Measurements from ENCODE around the gene GALNT9. TPM values are rescaled to one million over a fixed set of nuclear protein-coding genes. Genes with fewer than 3 reads are reported as not detected.

GALNT9 gene
- total RNA-seq, 1 donor from 2014 or later, result 2.1 TPM

- no peaks in the 10 kb centered on the region for H3K4me1 ChIP-seq (ENCODE audit: insufficient read depth, low read length)
- no peaks in the 10 kb centered on the region for H3K27me3 ChIP-seq (ENCODE audit: insufficient read depth, low read length)
- H3K4me3 Mint-ChIP-seq (ENCODE audit: unreplicated experiment), result no peak overlapping the region
- no peaks in the 10 kb centered on the region for H4K20me1 ChIP-seq (ENCODE audit: insufficient read depth, low read length)
- H3K36me3 ChIP-seq (ENCODE audit: insufficient read depth, low read length), result no peaks in the 10 kb centered on the region
- peaks cover 6% of the 10 kb centered on the region for H3K9me3 ChIP-seq (ENCODE audit: insufficient read depth, low read depth, low read length)
- H3K27ac ChIP-seq (ENCODE audit: low read depth, low read length), result no peak overlapping the region
- H3K79me2 ChIP-seq (ENCODE audit: insufficient read depth, low read length), result no peaks in the 10 kb centered on the region
- no peak overlapping the region for H2AFZ ChIP-seq (ENCODE audit: low read depth, low read length)
- peaks cover 14% of the 10 kb centered on the region for H3K9me3 Mint-ChIP-seq (ENCODE audit: unreplicated experiment)
- no peak for DNase-seq (ENCODE audit: low read depth)
- no peak for FAIRE-seq
- no peak overlapping the region for H3K4me3 ChIP-seq (ENCODE audit: insufficient read depth, low read depth, low read length)
- H3K4me1 Mint-ChIP-seq (ENCODE audit: low read depth, unreplicated experiment), result no peaks in the 10 kb centered on the region
- no peak overlapping the region for H3K9ac ChIP-seq (ENCODE audit: low read length)
- no peak overlapping the region for H3K4me2 ChIP-seq (ENCODE audit: low read length)
- H3K27me3 Mint-ChIP-seq (ENCODE audit: low read depth, unreplicated experiment), result peaks cover 36% of the 10 kb centered on the region
- peaks cover 3% of the 10 kb centered on the region for H3K36me3 Mint-ChIP-seq (ENCODE audit: low read depth, unreplicated experiment)
- no peak overlapping the region for H3K27ac Mint-ChIP-seq (ENCODE audit: unreplicated experiment)
- no peak for TF ChIP-seq EZH2 (IDR thresholded peaks at IDR 0.05; ENCODE audit: insufficient read depth, low read length)
- no peak for TF ChIP-seq CTCF (IDR thresholded peaks at IDR 0.05; ENCODE audit: insufficient read depth, low read depth, low read length)
Measured at GRCh38 chr12:132313182-132313581, 16.2 kb downstream of the GALNT9 start.

- Mint-ChIP-seq H3K36me3 (ENCODE audit: low read depth, unreplicated experiment) (peaks cover 3% of the 10 kb centered on the region), H3K27ac (ENCODE audit: unreplicated experiment) (no peak overlapping the region), H3K4me3 (ENCODE audit: unreplicated experiment) (no peak overlapping the region), H3K27me3 (ENCODE audit: low read depth, unreplicated experiment) (peaks cover 38% of the 10 kb centered on the region), H3K9me3 (ENCODE audit: unreplicated experiment) (peaks cover 14% of the 10 kb centered on the region), H3K4me1 (ENCODE audit: low read depth, unreplicated experiment) (peaks cover 2% of the 10 kb centered on the region)
- no peak for TF ChIP-seq CTCF (IDR thresholded peaks at IDR 0.05; ENCODE audit: insufficient read depth, low read depth, low read length)
- TF ChIP-seq EZH2 (IDR thresholded peaks at IDR 0.05; ENCODE audit: insufficient read depth, low read length), result no peak
- Histone ChIP-seq H3K79me2 (ENCODE audit: insufficient read depth, low read length) (no peaks in the 10 kb centered on the region), H3K27me3 (ENCODE audit: insufficient read depth, low read length) (no peaks in the 10 kb centered on the region), H3K4me1 (ENCODE audit: insufficient read depth, low read length) (no peaks in the 10 kb centered on the region), H3K27ac (ENCODE audit: low read depth, low read length) (no peak overlapping the region), H3K4me3 (ENCODE audit: insufficient read depth, low read depth, low read length) (no peak overlapping the region), H2AFZ (ENCODE audit: low read depth, low read length) (no peak overlapping the region), H4K20me1 (ENCODE audit: insufficient read depth, low read length) (no peaks in the 10 kb centered on the region), H3K4me2 (ENCODE audit: low read length) (no peak overlapping the region), H3K36me3 (ENCODE audit: insufficient read depth, low read length) (no peaks in the 10 kb centered on the region), H3K9me3 (ENCODE audit: insufficient read depth, low read depth, low read length) (peaks cover 6% of the 10 kb centered on the region), H3K9ac (ENCODE audit: low read length) (no peak overlapping the region)
- no peak for DNase-seq (ENCODE audit: low read depth)
- FAIRE-seq, result no peak
Measured at GRCh38 chr12:132312516-132312915, 16.9 kb downstream of the GALNT9 start.

- Histone ChIP-seq H3K4me3 (ENCODE audit: insufficient read depth, low read depth, low read length) (no peak overlapping the region), H3K4me2 (ENCODE audit: low read length) (no peak overlapping the region), H2AFZ (ENCODE audit: low read depth, low read length) (no peak overlapping the region), H3K36me3 (ENCODE audit: insufficient read depth, low read length) (no peaks in the 10 kb centered on the region), H3K27me3 (ENCODE audit: insufficient read depth, low read length) (no peaks in the 10 kb centered on the region), H3K9me3 (ENCODE audit: insufficient read depth, low read depth, low read length) (peaks cover 6% of the 10 kb centered on the region), H3K9ac (ENCODE audit: low read length) (no peak overlapping the region), H3K4me1 (ENCODE audit: insufficient read depth, low read length) (no peaks in the 10 kb centered on the region), H3K27ac (ENCODE audit: low read depth, low read length) (no peak overlapping the region), H3K79me2 (ENCODE audit: insufficient read depth, low read length) (no peaks in the 10 kb centered on the region), H4K20me1 (ENCODE audit: insufficient read depth, low read length) (no peaks in the 10 kb centered on the region)
- Mint-ChIP-seq H3K27ac (ENCODE audit: unreplicated experiment) (no peak overlapping the region), H3K4me3 (ENCODE audit: unreplicated experiment) (no peak overlapping the region), H3K27me3 (ENCODE audit: low read depth, unreplicated experiment) (peaks cover 40% of the 10 kb centered on the region), H3K36me3 (ENCODE audit: low read depth, unreplicated experiment) (peaks cover 7% of the 10 kb centered on the region), H3K4me1 (ENCODE audit: low read depth, unreplicated experiment) (peaks cover 2% of the 10 kb centered on the region), H3K9me3 (ENCODE audit: unreplicated experiment) (peaks cover 14% of the 10 kb centered on the region)
- TF ChIP-seq EZH2 (IDR thresholded peaks at IDR 0.05; ENCODE audit: insufficient read depth, low read length) (no peak), CTCF (IDR thresholded peaks at IDR 0.05; ENCODE audit: insufficient read depth, low read depth, low read length) (no peak)
- no peak for DNase-seq (ENCODE audit: low read depth)
- FAIRE-seq, result no peak
Measured at GRCh38 chr12:132311201-132311915, 18.0 kb downstream of the GALNT9 start.

All from astrocyte (in vitro differentiated cells and primary cell).